ENCODE measurements around the gene UBXN7. TPM values are rescaled to one million over a fixed set of nuclear protein-coding genes. Genes with fewer than 3 reads are reported as not detected.

Gene UBXN7
- polyA plus RNA-seq, 1 donor from 2014 or later = 19.6 TPM

GRCh38 chr3:196351541-196351940, 80.7 kb downstream of the UBXN7 start:
- H3K9me3 ChIP-seq (ENCODE audit: low read length) = peaks cover 4% of the 10 kb centered on the region
- H3F3A ChIP-seq (ENCODE audit: insufficient read depth, low read length, poor library complexity, severe bottlenecking) = no peaks in the 10 kb centered on the region
- H3K36me3 ChIP-seq (ENCODE audit: insufficient read depth, low read length) = peaks cover 6% of the 10 kb centered on the region
- no peaks in the 10 kb centered on the region for H4K20me1 ChIP-seq (ENCODE audit: insufficient read depth)
- no peak overlapping the region for H3K4me3 ChIP-seq (ENCODE audit: low read length)
- no peaks in the 10 kb centered on the region for H3K79me2 ChIP-seq (replicated peaks; ENCODE audit: insufficient read depth, low read length)
- no peak overlapping the region for H3K9ac ChIP-seq (ENCODE audit: low read length)
- H3K27me3 ChIP-seq (ENCODE audit: insufficient read depth, low read depth, low read length) = no peaks in the 10 kb centered on the region
- H3K9me2 ChIP-seq (ENCODE audit: insufficient read depth, low read length) = no peaks in the 10 kb centered on the region
- H3K27ac ChIP-seq (ENCODE audit: low read length) = no peak overlapping the region
- no peak overlapping the region for H2AFZ ChIP-seq (ENCODE audit: low read depth, low read length)
- TF ChIP-seq EP300 (conservative IDR thresholded peaks at IDR 0.05; ENCODE audit: poor library complexity, severe bottlenecking) = no peak
- TF ChIP-seq TAF1 (IDR thresholded peaks at IDR 0.05; ENCODE audit: low read depth) = no peak
- TF ChIP-seq POLR2AphosphoS5 (IDR thresholded peaks at IDR 0.05) = no peak
- no peak overlapping the region for H3K4me2 ChIP-seq (ENCODE audit: low read length)

GRCh38 chr3:196350067-196350466, 82.2 kb downstream of the UBXN7 start:
- Histone ChIP-seq H3K4me3 (ENCODE audit: low read length) (no peak overlapping the region), H4K20me1 (ENCODE audit: insufficient read depth) (no peaks in the 10 kb centered on the region), H3F3A (ENCODE audit: insufficient read depth, low read length, poor library complexity, severe bottlenecking) (no peaks in the 10 kb centered on the region), H3K27me3 (ENCODE audit: insufficient read depth, low read depth, low read length) (no peaks in the 10 kb centered on the region), H2AFZ (ENCODE audit: low read depth, low read length) (no peak overlapping the region), H3K4me2 (ENCODE audit: low read length) (no peak overlapping the region), H3K9me3 (ENCODE audit: low read length) (peaks cover 4% of the 10 kb centered on the region), H3K27ac (ENCODE audit: low read length) (no peak overlapping the region), H3K9ac (ENCODE audit: low read length) (no peak overlapping the region), H3K79me2 (replicated peaks; ENCODE audit: insufficient read depth, low read length) (no peaks in the 10 kb centered on the region), H3K9me2 (ENCODE audit: insufficient read depth, low read length) (no peaks in the 10 kb centered on the region), H3K36me3 (ENCODE audit: insufficient read depth, low read length) (peaks cover 3% of the 10 kb centered on the region)
- TF ChIP-seq EP300 (conservative IDR thresholded peaks at IDR 0.05; ENCODE audit: poor library complexity, severe bottlenecking) (no peak), TAF1 (IDR thresholded peaks at IDR 0.05; ENCODE audit: low read depth) (no peak), EZH2 (IDR thresholded peaks at IDR 0.05; ENCODE audit: borderline replicate concordance, insufficient read depth, low read length, poor library complexity, severe bottlenecking) (no peak), MXI1 (conservative IDR thresholded peaks at IDR 0.05; ENCODE audit: poor library complexity, severe bottlenecking) (no peak), RAD21 (conservative IDR thresholded peaks at IDR 0.05) (no peak), REST (IDR thresholded peaks at IDR 0.05; ENCODE audit: borderline replicate concordance) (no peak), SMC3 (conservative IDR thresholded peaks at IDR 0.05; ENCODE audit: poor library complexity) (no peak), CTCF (IDR thresholded peaks at IDR 0.05; ENCODE audit: poor library complexity, severe bottlenecking) (no peak), POLR2AphosphoS5 (IDR thresholded peaks at IDR 0.05) (no peak)

- H3K4me3 ChIP-seq (ENCODE audit: low read length) = no peak overlapping the region
- H3K9me3 ChIP-seq (ENCODE audit: low read length) = peaks cover 4% of the 10 kb centered on the region
- peaks cover 3% of the 10 kb centered on the region for H3K36me3 ChIP-seq (ENCODE audit: insufficient read depth, low read length)
- TF ChIP-seq EZH2 (IDR thresholded peaks at IDR 0.05; ENCODE audit: borderline replicate concordance, insufficient read depth, low read length, poor library complexity, severe bottlenecking) (no peak), SMC3 (conservative IDR thresholded peaks at IDR 0.05; ENCODE audit: poor library complexity) (no peak), CTCF (IDR thresholded peaks at IDR 0.05; ENCODE audit: poor library complexity, severe bottlenecking) (no peak), POLR2AphosphoS5 (IDR thresholded peaks at IDR 0.05) (no peak), MXI1 (conservative IDR thresholded peaks at IDR 0.05; ENCODE audit: poor library complexity, severe bottlenecking) (no peak), REST (IDR thresholded peaks at IDR 0.05; ENCODE audit: borderline replicate concordance) (no peak), EP300 (conservative IDR thresholded peaks at IDR 0.05; ENCODE audit: poor library complexity, severe bottlenecking) (no peak), TAF1 (IDR thresholded peaks at IDR 0.05; ENCODE audit: low read depth) (no peak), RAD21 (conservative IDR thresholded peaks at IDR 0.05) (no peak)
- no peaks in the 10 kb centered on the region for H3K27me3 ChIP-seq (ENCODE audit: insufficient read depth, low read depth, low read length)
- no peaks in the 10 kb centered on the region for H3F3A ChIP-seq (ENCODE audit: insufficient read depth, low read length, poor library complexity, severe bottlenecking)
- no peak overlapping the region for H2AFZ ChIP-seq (ENCODE audit: low read depth, low read length)
- no peak overlapping the region for H3K27ac ChIP-seq (ENCODE audit: low read length)
- H4K20me1 ChIP-seq (ENCODE audit: insufficient read depth) = no peaks in the 10 kb centered on the region
- no peaks in the 10 kb centered on the region for H3K9me2 ChIP-seq (ENCODE audit: insufficient read depth, low read length)
- no peak overlapping the region for H3K9ac ChIP-seq (ENCODE audit: low read length)
- no peaks in the 10 kb centered on the region for H3K79me2 ChIP-seq (replicated peaks; ENCODE audit: insufficient read depth, low read length)
- H3K4me2 ChIP-seq (ENCODE audit: low read length) = no peak overlapping the region
Measured at GRCh38 chr3:196348698-196349097, 83.5 kb downstream of the UBXN7 start.
